ENCODE data around the gene LRRC8D. TPM values are rescaled to one million over a fixed set of nuclear protein-coding genes. Genes with fewer than 3 reads are reported as not detected.

LRRC8D gene
- total and polyA plus RNA-seq, 2 of the 4 experiments (the other 2 are of a cell fraction) = 34.1 to 35.3 TPM

DNA sequence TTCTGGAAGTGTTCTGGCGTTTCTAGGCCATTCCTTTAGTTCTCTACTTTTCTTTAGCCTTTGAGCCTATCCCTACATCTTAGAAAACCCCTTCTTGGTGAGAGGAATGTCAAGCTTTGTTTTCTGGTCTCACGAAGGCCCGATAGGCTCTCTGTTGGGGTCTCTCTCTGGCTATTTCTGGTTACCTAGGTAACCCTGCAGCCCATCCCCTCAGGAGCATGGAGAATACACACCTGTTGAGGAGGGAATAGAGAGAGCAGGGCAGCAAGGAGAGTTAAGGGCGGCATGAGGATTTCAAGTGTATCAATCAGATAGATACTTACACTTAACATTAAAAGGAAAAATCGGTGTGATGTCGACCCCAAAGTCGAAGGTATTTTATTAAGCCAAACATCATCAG lies 45.7 kb downstream of the LRRC8D start:
- peak overlapping the region; percentile 49 for H4K5ac ChIP-seq (ENCODE audit: low read depth, low read length)
- peak overlapping the region; percentile 53 for H3K18ac ChIP-seq (ENCODE audit: low read depth, low read length)
- H2AK9ac ChIP-seq (replicated peaks; ENCODE audit: low read depth, low read length, poor library complexity) = no peak overlapping the region
- TF ChIP-seq, protein P1, sequence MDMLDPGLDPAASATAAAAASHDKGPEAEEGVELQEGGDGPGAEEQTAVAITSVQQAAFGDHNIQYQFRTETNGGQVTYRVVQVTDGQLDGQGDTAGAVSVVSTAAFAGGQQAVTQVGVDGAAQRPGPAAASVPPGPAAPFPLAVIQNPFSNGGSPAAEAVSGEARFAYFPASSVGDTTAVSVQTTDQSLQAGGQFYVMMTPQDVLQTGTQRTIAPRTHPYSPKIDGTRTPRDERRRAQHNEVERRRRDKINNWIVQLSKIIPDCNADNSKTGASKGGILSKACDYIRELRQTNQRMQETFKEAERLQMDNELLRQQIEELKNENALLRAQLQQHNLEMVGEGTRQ (IDR thresholded peaks at IDR 0.05; ENCODE audit: low read depth, low read length) = no peak
- no peak for TF ChIP-seq SMC3 (IDR thresholded peaks at IDR 0.05; ENCODE audit: low read depth, low read length)
- TF ChIP-seq MXI1 (IDR thresholded peaks at IDR 0.05; ENCODE audit: borderline replicate concordance, low read depth, low read length) = no peak
- no peak for TF ChIP-seq CHD1 (IDR thresholded peaks at IDR 0.05; ENCODE audit: low read depth, low read length)
- TF ChIP-seq RCOR1 (IDR thresholded peaks at IDR 0.05; ENCODE audit: insufficient replicate concordance, low read length) = no peak
- TF ChIP-seq MAFK (IDR thresholded peaks at IDR 0.05; ENCODE audit: low read depth, low read length) = no peak
- TF ChIP-seq CEBPB (IDR thresholded peaks at IDR 0.05; ENCODE audit: low read depth, low read length) = no peak
- TF ChIP-seq FOS (IDR thresholded peaks at IDR 0.05; ENCODE audit: low read depth, low read length) = no peak
- TF ChIP-seq, protein P2, sequence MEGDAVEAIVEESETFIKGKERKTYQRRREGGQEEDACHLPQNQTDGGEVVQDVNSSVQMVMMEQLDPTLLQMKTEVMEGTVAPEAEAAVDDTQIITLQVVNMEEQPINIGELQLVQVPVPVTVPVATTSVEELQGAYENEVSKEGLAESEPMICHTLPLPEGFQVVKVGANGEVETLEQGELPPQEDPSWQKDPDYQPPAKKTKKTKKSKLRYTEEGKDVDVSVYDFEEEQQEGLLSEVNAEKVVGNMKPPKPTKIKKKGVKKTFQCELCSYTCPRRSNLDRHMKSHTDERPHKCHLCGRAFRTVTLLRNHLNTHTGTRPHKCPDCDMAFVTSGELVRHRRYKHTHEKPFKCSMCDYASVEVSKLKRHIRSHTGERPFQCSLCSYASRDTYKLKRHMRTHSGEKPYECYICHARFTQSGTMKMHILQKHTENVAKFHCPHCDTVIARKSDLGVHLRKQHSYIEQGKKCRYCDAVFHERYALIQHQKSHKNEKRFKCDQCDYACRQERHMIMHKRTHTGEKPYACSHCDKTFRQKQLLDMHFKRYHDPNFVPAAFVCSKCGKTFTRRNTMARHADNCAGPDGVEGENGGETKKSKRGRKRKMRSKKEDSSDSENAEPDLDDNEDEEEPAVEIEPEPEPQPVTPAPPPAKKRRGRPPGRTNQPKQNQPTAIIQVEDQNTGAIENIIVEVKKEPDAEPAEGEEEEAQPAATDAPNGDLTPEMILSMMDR (conservative IDR thresholded peaks at IDR 0.05; ENCODE audit: low read depth, low read length) = no peak
- no peaks in the 10 kb centered on the region for H3K9me3 ChIP-seq (ENCODE audit: control insufficient read depth, insufficient read depth, low read length)
- peak overlapping the region; percentile 66 for H2BK20ac ChIP-seq (ENCODE audit: low read depth, low read length)
- peak overlapping the region; percentile 57 for H3K14ac ChIP-seq (replicated peaks; ENCODE audit: low read depth, low read length)
- 0 out of 2 replicates have a peak overlapping the region, but pooled peaks have one; percentile 3 for H3K56ac ChIP-seq (ENCODE audit: extremely low read depth, insufficient read depth, low read length)
- dilution Hi-C loops (cut with HindIII; ENCODE audit: low sequenced_read_pairs, unreplicated experiment) (no loop called here), in situ Hi-C loops (cut with MboI; ENCODE audit: low sequenced_read_pairs) (no loop called here), intact Hi-C loops (cut with micrococcal nuclease) (loop anchor here (5.0 kb wide), 1 partner anchor 41 kb away; no protein-coding TSS in a partner anchor)
- H2AFZ ChIP-seq (replicated peaks; ENCODE audit: low read length, poor library complexity) = no peak overlapping the region
- no CpG with 5 or more reads among the region's 7 CpGs for WGBS, 2 experiments (ENCODE audit: extremely low coverage in 2 of 2, insufficient read length in 1 of 2)
- POLR2A ChIA-PET (ENCODE audit: unreplicated experiment) = no interaction called here
- CTCF ChIA-PET = no interaction called here
- H3K9ac ChIP-seq (ENCODE audit: low read depth, low read length) = no peak overlapping the region
- H4K8ac ChIP-seq (ENCODE audit: low read depth in 2 of 2, low read length in 2 of 2) = peak overlapping the region; percentile 3 to 53; a peak in 3 of 4 replicates
- peak overlapping the region; percentile 85 for H2BK5ac ChIP-seq (ENCODE audit: low read depth, low read length, poor library complexity, severe bottlenecking)
- H3K79me1 ChIP-seq (ENCODE audit: low read depth in 1 of 2, low read length in 2 of 2) = peaks cover 22 to 43% of the 10 kb centered on the region in 2 experiments
- peak overlapping the region; percentile 50; the same call in 2 of the 3 replicates for H2BK15ac ChIP-seq (ENCODE audit: low read depth, low read length)
- peak overlapping the region; percentile 52; the same call in 1 of the 2 replicates for H3K27ac ChIP-seq (ENCODE audit: insufficient read depth, low read length)
- H3K4me2 ChIP-seq (ENCODE audit: low read depth, low read length) = peak overlapping the region; percentile 32
- H3K4me1 ChIP-seq (ENCODE audit: control insufficient read depth, insufficient read depth, low read length) = peaks cover 5% of the 10 kb centered on the region
- no TSS peak for BruUV-seq (replicated peaks)
- H4K20me1 ChIP-seq (ENCODE audit: insufficient read depth, low read length) = no peaks in the 10 kb centered on the region
- peak overlapping the region; percentile 42 for H3K4ac ChIP-seq (ENCODE audit: low read depth, low read length)
- ATAC-seq (ENCODE audit: low read depth) (no peak), DNase-seq (no peak)
- H3K23ac ChIP-seq (ENCODE audit: low read depth, low read length) = peak overlapping the region; percentile 40; the same call in 1 of the 2 replicates
- peak overlapping the region; percentile 87; the same call in 1 of the 2 replicates for H4K91ac ChIP-seq (ENCODE audit: insufficient read depth, low read depth, low read length)
- H3K27me3 ChIP-seq (ENCODE audit: control insufficient read depth, insufficient read depth, low read length) = no peaks in the 10 kb centered on the region
- no peaks in the 10 kb centered on the region; the same call in 1 of the 2 replicates for H3K9me1 ChIP-seq (ENCODE audit: insufficient read depth, low read length)
- H3K36me3 ChIP-seq (ENCODE audit: control insufficient read depth, insufficient read depth, low read length) = peaks cover 3% of the 10 kb centered on the region
- H2BK120ac ChIP-seq (ENCODE audit: low read depth, low read length) = peak overlapping the region; percentile 78
- H2AK5ac ChIP-seq (ENCODE audit: low read depth, low read length) = peak overlapping the region; percentile 51; the same call in 1 of the 2 replicates
- no peak overlapping the region for H3K4me3 ChIP-seq (ENCODE audit: insufficient read depth, low read depth, low read length)
